Measurements from ENCODE around the gene NRXN3.

Gene NRXN3

GRCh38 chr14:79831195-79831892, 1661.2 kb downstream of the NRXN3 start:
- H3K4me3 ChIP-seq (ENCODE audit: insufficient read depth, low read length, poor library complexity, severe bottlenecking), result no peak overlapping the region
- no peaks in the 10 kb centered on the region for H3K9me2 ChIP-seq (replicated peaks; ENCODE audit: insufficient read depth, low read length)
- H4K20me1 ChIP-seq (ENCODE audit: low read depth, low read length), result no peaks in the 10 kb centered on the region
- H3K9ac ChIP-seq (ENCODE audit: low read length), result no peak overlapping the region
- H2AFZ ChIP-seq (ENCODE audit: low read depth, low read length, severe bottlenecking), result no peak overlapping the region
- TF ChIP-seq CTCF (IDR thresholded peaks at IDR 0.05; ENCODE audit: insufficient read depth, low read length, poor library complexity, severe bottlenecking), result no peak
- TF ChIP-seq EZH2phosphoT487 (conservative IDR thresholded peaks at IDR 0.05; ENCODE audit: low read length), result no peak
- H3K4me2 ChIP-seq (ENCODE audit: low read depth, low read length, poor library complexity, severe bottlenecking), result no peak overlapping the region
- no peaks in the 10 kb centered on the region for H3K79me2 ChIP-seq (ENCODE audit: insufficient read depth, low read length)
- no peaks in the 10 kb centered on the region for H3K27me3 ChIP-seq (ENCODE audit: low read length)
- H3F3A ChIP-seq (ENCODE audit: insufficient read depth), result no peaks in the 10 kb centered on the region
- H3K9me3 ChIP-seq (ENCODE audit: insufficient read depth, low read length), result no peaks in the 10 kb centered on the region
- H3K27ac ChIP-seq (ENCODE audit: low read depth, low read length), result no peak overlapping the region
- no peaks in the 10 kb centered on the region for H3K36me3 ChIP-seq (ENCODE audit: low read length)

DNA sequence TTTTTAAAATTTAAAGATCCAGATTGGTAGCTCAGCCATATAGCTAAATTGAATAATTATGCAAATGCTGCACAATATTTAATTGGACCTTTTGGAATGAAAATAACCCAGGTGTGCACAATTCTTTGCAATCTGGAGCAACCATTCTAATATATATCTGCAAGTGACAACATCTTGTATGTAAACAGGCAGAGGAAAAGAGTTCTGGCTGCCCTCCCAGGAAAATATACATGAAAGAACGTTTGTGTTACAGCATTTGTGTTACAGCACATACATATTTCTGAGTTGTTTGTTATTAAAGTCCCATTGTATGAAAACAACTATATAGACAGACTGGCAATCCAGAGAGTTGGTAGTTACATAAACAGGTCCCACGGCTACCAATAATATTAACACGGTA, 1663.6 kb downstream of the NRXN3 start:
- H3K9ac ChIP-seq (ENCODE audit: low read length), result no peak overlapping the region
- no peak overlapping the region for H2AFZ ChIP-seq (ENCODE audit: low read depth, low read length, severe bottlenecking)
- no peak overlapping the region for H3K4me3 ChIP-seq (ENCODE audit: insufficient read depth, low read length, poor library complexity, severe bottlenecking)
- H3K4me2 ChIP-seq (ENCODE audit: low read depth, low read length, poor library complexity, severe bottlenecking), result no peak overlapping the region
- no peaks in the 10 kb centered on the region for H3K79me2 ChIP-seq (ENCODE audit: insufficient read depth, low read length)
- H3K9me2 ChIP-seq (replicated peaks; ENCODE audit: insufficient read depth, low read length), result no peaks in the 10 kb centered on the region
- no peaks in the 10 kb centered on the region for H3K9me3 ChIP-seq (ENCODE audit: insufficient read depth, low read length)
- H3K27ac ChIP-seq (ENCODE audit: low read depth, low read length), result no peak overlapping the region
- H3F3A ChIP-seq (ENCODE audit: insufficient read depth), result no peaks in the 10 kb centered on the region
- H3K27me3 ChIP-seq (ENCODE audit: low read length), result no peaks in the 10 kb centered on the region
- no peaks in the 10 kb centered on the region for H4K20me1 ChIP-seq (ENCODE audit: low read depth, low read length)
- no peak for TF ChIP-seq CTCF (IDR thresholded peaks at IDR 0.05; ENCODE audit: insufficient read depth, low read length, poor library complexity, severe bottlenecking)
- no peak for TF ChIP-seq EZH2phosphoT487 (conservative IDR thresholded peaks at IDR 0.05; ENCODE audit: low read length)
- no peaks in the 10 kb centered on the region for H3K36me3 ChIP-seq (ENCODE audit: low read length)

DNA sequence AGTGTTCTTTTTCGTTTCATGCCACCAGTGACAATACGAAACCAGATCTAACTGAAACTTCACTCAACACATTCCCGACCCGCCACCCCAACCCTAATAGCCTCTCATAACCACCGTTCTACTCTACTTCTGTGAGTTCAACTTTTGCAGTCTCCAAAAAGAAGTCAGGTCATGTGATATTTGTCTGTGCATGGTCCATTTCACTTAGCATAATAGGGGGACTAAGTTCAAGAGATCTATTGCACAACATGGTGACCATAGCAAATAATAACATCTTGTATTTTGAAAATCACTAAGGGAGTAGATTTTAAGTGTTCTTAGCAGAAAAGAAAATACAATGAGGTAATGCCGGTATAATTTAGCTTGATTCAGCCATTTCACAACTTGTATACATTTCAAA, 1664.7 kb downstream of the NRXN3 start:
- Histone ChIP-seq H3K9me2 (replicated peaks; ENCODE audit: insufficient read depth, low read length) (no peaks in the 10 kb centered on the region), H3K4me3 (ENCODE audit: insufficient read depth, low read length, poor library complexity, severe bottlenecking) (no peak overlapping the region), H3K27ac (ENCODE audit: low read depth, low read length) (no peak overlapping the region), H3K36me3 (ENCODE audit: low read length) (no peaks in the 10 kb centered on the region), H3K4me2 (ENCODE audit: low read depth, low read length, poor library complexity, severe bottlenecking) (no peak overlapping the region), H3K9me3 (ENCODE audit: insufficient read depth, low read length) (no peaks in the 10 kb centered on the region), H4K20me1 (ENCODE audit: low read depth, low read length) (no peaks in the 10 kb centered on the region), H2AFZ (ENCODE audit: low read depth, low read length, severe bottlenecking) (no peak overlapping the region), H3K27me3 (ENCODE audit: low read length) (no peaks in the 10 kb centered on the region), H3F3A (ENCODE audit: insufficient read depth) (no peaks in the 10 kb centered on the region), H3K9ac (ENCODE audit: low read length) (no peak overlapping the region), H3K79me2 (ENCODE audit: insufficient read depth, low read length) (no peaks in the 10 kb centered on the region)
- no peak for TF ChIP-seq CTCF (IDR thresholded peaks at IDR 0.05; ENCODE audit: insufficient read depth, low read length, poor library complexity, severe bottlenecking)
- TF ChIP-seq EZH2phosphoT487 (conservative IDR thresholded peaks at IDR 0.05; ENCODE audit: low read length), result no peak
